ENCODE measurements around the gene PRKAR1B.

The PRKAR1B gene

GRCh38 chr7:727104-727805, at the start of gene PRKAR1B:
PRKAR1B (minus strand) TSS chr7:727281; CDS start chr7:711505, 15,776 bp downstream.
- TF ChIP-seq CTCF (IDR thresholded peaks at IDR 0.05), result no peak
- DNase-seq (ENCODE audit: low spot score), result no peak
- Histone ChIP-seq H3K4me3 (peak within 1 kb of the TSS; percentile 82), H3K27ac (peak within 1 kb of the TSS; percentile 33 to 60)

GRCh38 chr7:776381-776780, 49.3 kb upstream of the PRKAR1B start:
- TF ChIP-seq CTCF (IDR thresholded peaks at IDR 0.05), result no peak
- DNase-seq (ENCODE audit: low spot score), result no peak
- no peak overlapping the region for H3K27ac ChIP-seq
- no peak overlapping the region for H3K4me3 ChIP-seq

GRCh38 chr7:774161-775109, 47.4 kb upstream of the PRKAR1B start:
- H3K27ac ChIP-seq, result no peak overlapping the region
- no peak for DNase-seq (ENCODE audit: low spot score)
- peak; percentile 90 for TF ChIP-seq CTCF (IDR thresholded peaks at IDR 0.05)
- no peak overlapping the region for H3K4me3 ChIP-seq

- H3K4me3 ChIP-seq, result no peak overlapping the region
Observed at GRCh38 chr7:773622-773915, 46.5 kb upstream of the PRKAR1B start.

GRCh38 chr7:772861-773621, 46.0 kb upstream of the PRKAR1B start:
- no peak overlapping the region for H3K27ac ChIP-seq
- no peak overlapping the region for H3K4me3 ChIP-seq
- no peak for TF ChIP-seq CTCF (IDR thresholded peaks at IDR 0.05)
- DNase-seq (ENCODE audit: low spot score), result no peak

More at GRCh38 chr7:773622-773915, 46.5 kb upstream of the PRKAR1B start:
- no peak for DNase-seq (ENCODE audit: low spot score)
- no peak overlapping the region for H3K27ac ChIP-seq
- no peak for TF ChIP-seq CTCF (IDR thresholded peaks at IDR 0.05)

GRCh38 chr7:772392-772791, 45.3 kb upstream of the PRKAR1B start:
- TF ChIP-seq CTCF (IDR thresholded peaks at IDR 0.05), result no peak
- H3K27ac ChIP-seq, result peak overlapping the region; percentile 81 to 90
- no peak overlapping the region for H3K4me3 ChIP-seq
- DNase-seq (ENCODE audit: low spot score), result no peak
